Nephron progenitor cell (in vitro differentiated cells): ENCODE measurements around the gene PADI3.

Experiments
- DNase-seq: peaks from one replicate; pipeline ENCODE4 v3.0.0; 2021
- H3K27ac Mint-ChIP-seq: 2 replicates; pipeline ENCODE4 v1.8.0; 2021; ENCODE audit warnings: mild to moderate bottlenecking, moderate library complexity, mixed read lengths
- H3K27me3 Mint-ChIP-seq: 2 replicates; pipeline ENCODE4 v1.8.0; 2021; ENCODE audit warnings: mild to moderate bottlenecking, low read depth, mixed read lengths; ENCODE audit not compliant: poor library complexity
- H3K36me3 Mint-ChIP-seq: 2 replicates; pipeline ENCODE4 v1.8.0; 2021; ENCODE audit warnings: low read depth, mixed read lengths
- H3K4me1 Mint-ChIP-seq: 2 replicates; pipeline ENCODE4 v1.8.0; 2021; ENCODE audit warnings: mixed read lengths
- H3K4me3 Mint-ChIP-seq: 2 replicates; pipeline ENCODE4 v1.8.0; 2021; ENCODE audit warnings: mild to moderate bottlenecking, moderate library complexity, mixed read lengths
- H3K9me3 Mint-ChIP-seq: 2 replicates; pipeline ENCODE4 v1.8.0; 2021; ENCODE audit warnings: mild to moderate bottlenecking, moderate library complexity, mixed read lengths
- CTCF ChIP-seq: fragments of 200-600 bp; sonication (generic); IDR thresholded peaks from 2 replicates; pipeline ENCODE4 v1.5.0; 2021; ENCODE audit warnings: antibody characterized with exemption

The PADI3 gene

GRCh38 chr1:17280436-17280835, 31.5 kb downstream of the PADI3 start:
- peaks cover 39% of the 10 kb centered on the region for H3K27me3 Mint-ChIP-seq
- no peaks in the 10 kb centered on the region for H3K9me3 Mint-ChIP-seq
- H3K4me1 Mint-ChIP-seq: peaks cover 45% of the 10 kb centered on the region
- no peak for DNase-seq
- H3K36me3 Mint-ChIP-seq: no peaks in the 10 kb centered on the region
- no peak for TF ChIP-seq CTCF
- no peak overlapping the region for H3K27ac Mint-ChIP-seq
- H3K4me3 Mint-ChIP-seq: no peak overlapping the region

- Mint-ChIP-seq H3K27ac (no peak overlapping the region), H3K4me1 (peaks cover 42% of the 10 kb centered on the region), H3K36me3 (no peaks in the 10 kb centered on the region), H3K27me3 (peaks cover 42% of the 10 kb centered on the region), H3K9me3 (no peaks in the 10 kb centered on the region), H3K4me3 (no peak overlapping the region)
- DNase-seq: no peak
- no peak for TF ChIP-seq CTCF
Measured at GRCh38 chr1:17280894-17281293, 32.0 kb downstream of the PADI3 start.

GRCh38 chr1:17281775-17282181, 32.9 kb downstream of the PADI3 start:
- Mint-ChIP-seq H3K27me3 (peaks cover 46% of the 10 kb centered on the region), H3K36me3 (no peaks in the 10 kb centered on the region), H3K4me3 (no peak overlapping the region), H3K27ac (no peak overlapping the region), H3K9me3 (no peaks in the 10 kb centered on the region), H3K4me1 (peaks cover 42% of the 10 kb centered on the region)
- TF ChIP-seq CTCF: no peak
- DNase-seq: no peak

GRCh38 chr1:17282836-17283235, 33.9 kb downstream of the PADI3 start:
- Mint-ChIP-seq H3K9me3 (no peaks in the 10 kb centered on the region), H3K27ac (no peak overlapping the region), H3K4me3 (no peak overlapping the region), H3K36me3 (no peaks in the 10 kb centered on the region), H3K27me3 (peaks cover 46% of the 10 kb centered on the region), H3K4me1 (peaks cover 33% of the 10 kb centered on the region)
- TF ChIP-seq CTCF: no peak
- DNase-seq: no peak

- Mint-ChIP-seq H3K4me3 (no peak overlapping the region), H3K36me3 (no peaks in the 10 kb centered on the region), H3K27me3 (peaks cover 47% of the 10 kb centered on the region), H3K9me3 (no peaks in the 10 kb centered on the region), H3K4me1 (peaks cover 13% of the 10 kb centered on the region), H3K27ac (no peak overlapping the region)
- DNase-seq: no peak
- no peak for TF ChIP-seq CTCF
Measured at GRCh38 chr1:17286646-17287045, 37.7 kb downstream of the PADI3 start.

GRCh38 chr1:17287130-17287776, 38.4 kb downstream of the PADI3 start:
- no peak for TF ChIP-seq CTCF
- Mint-ChIP-seq H3K27ac (no peak overlapping the region), H3K4me3 (no peak overlapping the region), H3K4me1 (peaks cover 8% of the 10 kb centered on the region), H3K9me3 (no peaks in the 10 kb centered on the region), H3K36me3 (no peaks in the 10 kb centered on the region), H3K27me3 (peaks cover 42% of the 10 kb centered on the region)
- no peak for DNase-seq
